GM18907 (cell line): ENCODE results near the gene SUSD6.
"Not testable (repeated sequence)": the region's sequence is repeated elsewhere in the genome, so short reads cannot be mapped to it uniquely, and the experiment has no call there.

Source experiments
- ATAC-seq: cut with Tn5 transposase; IDR thresholded peaks from one replicate; pipeline ENCODE4 v1.9.1; 2021; ENCODE audit warnings: mild to moderate bottlenecking, moderate library complexity; ENCODE audit not compliant: unreplicated experiment

The SUSD6 gene

DNA sequence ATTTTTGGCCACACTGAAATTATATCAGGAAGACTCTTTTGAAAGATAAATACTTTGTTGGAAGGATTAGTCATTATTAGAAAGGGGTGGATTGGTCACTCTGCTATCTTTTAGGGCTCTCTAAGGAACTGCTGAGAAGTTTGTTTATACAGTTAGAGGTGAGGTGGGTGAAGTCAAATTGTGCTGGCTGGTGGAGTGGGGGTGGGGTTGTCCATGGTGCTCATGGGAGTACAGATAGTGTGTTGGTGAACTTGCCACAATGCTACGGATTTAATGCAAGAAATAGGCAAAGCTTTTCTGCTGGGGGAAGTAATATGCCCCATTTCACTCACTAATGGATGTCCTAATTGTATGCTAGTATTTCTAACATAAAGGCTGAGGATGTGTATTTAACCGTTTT, 35.8 kb downstream of the SUSD6 start:
- no peak for ATAC-seq

DNA sequence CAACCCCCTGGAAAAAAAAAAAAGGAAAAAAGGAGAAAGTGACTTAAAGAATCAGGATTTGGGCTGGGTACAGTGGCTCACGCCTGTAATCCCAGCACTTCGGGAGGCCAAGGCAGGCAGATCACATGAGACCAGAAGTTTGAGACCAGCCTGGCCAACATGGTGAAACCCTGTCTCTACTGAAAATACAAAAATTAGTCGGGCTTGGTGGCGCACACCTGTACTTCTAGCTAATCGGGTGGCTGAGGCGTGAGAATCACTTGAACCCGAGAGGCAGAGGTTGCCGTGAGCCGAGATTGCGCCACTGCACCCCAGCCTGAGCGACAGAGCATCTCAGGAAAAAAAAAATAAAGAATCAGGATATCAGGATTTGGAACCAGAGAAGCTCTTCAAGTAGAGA, 36.2 kb downstream of the SUSD6 start:
- ATAC-seq: not testable (repeated sequence)

DNA sequence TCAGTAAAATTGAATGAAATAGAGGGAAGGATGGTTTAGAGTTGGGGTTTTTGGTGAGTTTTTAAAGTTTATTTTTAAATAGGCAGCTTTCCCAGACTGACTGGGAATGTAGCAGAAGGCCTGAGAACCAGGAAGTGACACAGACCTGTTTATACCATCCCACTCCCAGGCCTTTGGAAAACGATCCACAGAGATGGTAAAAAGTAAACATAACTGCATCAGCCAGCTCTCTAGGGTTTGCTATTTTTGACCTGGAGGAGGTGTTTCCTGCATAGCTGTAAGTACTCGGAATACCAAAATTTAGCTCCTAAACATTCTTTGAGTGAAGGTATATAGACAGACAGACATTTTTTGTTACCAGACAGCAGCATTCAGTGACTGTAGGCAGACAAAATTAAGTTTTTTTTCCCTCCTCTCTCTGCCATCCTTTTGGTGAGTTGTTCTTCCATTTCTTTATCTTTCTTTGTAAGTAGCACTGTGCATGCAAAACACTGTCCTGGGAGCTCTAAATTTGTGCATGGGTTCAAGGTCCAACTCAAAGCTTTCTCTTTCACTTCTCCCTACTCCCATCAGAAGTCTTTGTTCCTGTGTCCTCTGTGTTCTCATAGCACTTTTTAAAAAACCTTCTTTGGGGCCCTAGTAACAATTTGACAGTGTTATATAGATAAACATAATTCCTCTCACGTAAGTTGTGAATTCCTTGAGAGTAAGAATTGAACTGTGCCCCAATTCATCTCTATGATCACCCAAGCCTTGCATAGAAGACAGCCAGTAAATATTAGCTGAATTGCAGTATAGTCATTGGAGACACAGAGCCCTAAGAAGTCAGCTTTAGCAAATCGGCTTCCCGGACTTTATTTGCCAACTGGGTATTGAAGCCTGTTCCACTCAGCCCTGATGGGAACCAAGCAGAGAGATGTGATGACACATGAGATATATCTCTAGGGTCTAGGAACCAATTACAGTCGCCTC, 37.4 kb downstream of the SUSD6 start:
- ATAC-seq: peak; percentile 62

DNA sequence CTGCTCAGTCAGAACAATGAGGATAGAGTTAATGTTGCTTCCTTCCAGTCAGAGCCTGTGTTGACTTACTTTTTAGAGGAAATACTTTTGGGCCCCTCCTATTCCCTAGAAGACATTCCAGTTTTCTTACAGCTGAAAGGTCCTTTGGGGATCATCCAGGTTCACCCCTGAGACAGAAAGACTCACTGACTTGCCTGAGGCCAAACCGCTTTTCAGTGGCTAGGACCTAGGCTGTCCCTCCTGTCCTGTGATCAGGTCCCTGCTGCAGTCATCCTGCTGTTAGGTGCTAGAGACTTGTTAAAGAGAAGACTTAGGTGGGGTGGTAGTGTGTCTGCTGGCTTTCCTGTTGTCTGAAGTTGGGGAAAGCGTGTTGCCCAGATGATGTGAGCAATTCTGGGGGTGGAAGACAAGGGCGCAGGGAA, 39.6 kb downstream of the SUSD6 start:
- no peak for ATAC-seq

DNA sequence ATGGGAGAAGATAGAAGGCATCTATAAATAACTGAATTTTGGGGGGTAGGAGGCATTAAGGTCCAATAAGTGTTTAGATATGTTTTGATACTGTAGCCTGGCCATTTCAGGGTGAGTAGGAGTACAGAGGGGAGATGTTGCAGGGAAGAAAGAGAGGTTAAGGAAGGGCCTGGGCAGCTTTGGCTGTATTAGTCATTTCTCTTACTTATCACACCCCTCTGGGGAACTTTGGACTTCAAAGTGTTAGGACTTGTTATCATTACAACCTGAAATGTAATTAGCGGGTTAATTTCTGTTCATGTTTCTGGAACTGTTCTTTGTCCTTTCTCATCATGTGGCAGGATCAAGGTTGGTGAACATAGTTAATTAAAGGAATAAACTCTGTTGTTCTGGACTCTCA, 40.3 kb downstream of the SUSD6 start:
- no peak for ATAC-seq

DNA sequence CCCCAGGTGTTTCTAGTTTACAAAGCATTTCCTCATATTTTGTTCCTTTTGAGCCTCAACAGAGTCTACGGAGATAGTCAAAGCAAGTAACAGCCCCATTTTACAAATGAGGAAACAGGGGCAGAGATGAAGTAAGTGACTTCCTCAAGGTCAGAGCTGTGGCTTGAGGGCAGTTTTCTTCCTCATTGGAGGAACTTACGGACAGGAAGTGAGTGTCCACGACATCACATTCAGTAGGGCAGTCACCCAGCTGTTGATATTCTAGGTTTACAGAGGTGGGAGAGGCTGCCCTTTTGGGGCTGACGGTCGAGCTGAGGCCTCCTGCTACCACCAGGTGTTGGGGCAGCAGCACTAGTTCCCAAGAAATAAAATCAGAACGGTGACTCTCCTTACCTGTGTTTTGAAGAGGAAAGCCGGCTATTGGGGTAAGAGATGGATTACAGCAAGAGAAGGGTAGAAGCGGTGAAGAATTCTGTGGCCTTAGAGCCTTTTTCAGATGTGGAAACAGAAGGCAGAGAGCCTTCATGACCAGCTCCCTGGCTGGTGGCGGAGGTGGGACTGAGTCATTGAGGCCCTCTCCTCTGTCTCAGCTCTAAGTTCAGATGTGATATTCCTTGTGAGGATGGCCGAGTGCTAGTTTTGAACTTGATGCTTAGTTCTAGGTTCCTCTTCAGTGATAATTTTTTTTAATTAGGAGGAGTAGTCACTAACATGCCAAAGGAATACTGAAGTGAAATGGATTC, 41.7 kb downstream of the SUSD6 start:
- ATAC-seq: no peak

DNA sequence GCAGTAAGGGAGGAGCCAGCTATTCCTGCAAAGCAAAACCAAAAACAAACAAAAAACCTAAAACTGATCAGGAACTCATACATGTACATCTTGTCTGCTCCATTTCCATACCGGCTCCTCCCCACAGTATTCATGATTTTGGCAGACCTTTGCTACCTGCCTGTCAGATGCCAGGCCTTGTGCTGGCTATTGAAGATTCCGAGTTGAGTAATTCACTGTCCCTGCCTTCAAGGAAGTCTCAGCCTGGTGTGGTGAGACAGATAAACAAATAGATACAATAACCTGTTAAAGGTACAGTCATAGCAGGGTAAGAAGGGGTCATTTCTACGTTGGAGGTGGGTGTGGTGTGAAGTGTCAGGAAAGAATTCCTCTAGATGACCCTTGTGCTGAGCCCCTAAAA, 42.7 kb downstream of the SUSD6 start:
- ATAC-seq: no peak

DNA sequence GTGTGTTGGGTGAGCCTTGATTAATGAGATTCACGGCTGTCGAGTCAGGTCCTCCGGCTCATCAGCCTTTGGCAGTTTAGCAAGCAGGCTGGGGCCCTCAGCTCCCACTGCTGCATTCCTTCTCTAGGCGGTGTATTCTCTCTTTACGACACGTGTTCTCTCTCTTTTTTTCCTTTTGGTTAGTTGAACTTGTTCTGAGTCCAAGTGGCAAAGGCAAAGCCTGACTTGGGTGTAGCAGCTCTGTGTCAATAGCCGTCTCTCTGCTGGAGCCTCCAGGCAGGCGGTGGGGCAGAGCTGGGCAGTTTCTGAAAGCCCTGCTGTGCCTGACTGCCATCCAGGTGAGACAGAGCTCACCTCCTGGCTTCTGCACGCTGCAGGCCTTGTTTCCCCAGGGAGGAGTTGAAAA, 46.6 kb downstream of the SUSD6 start:
- no peak for ATAC-seq

DNA sequence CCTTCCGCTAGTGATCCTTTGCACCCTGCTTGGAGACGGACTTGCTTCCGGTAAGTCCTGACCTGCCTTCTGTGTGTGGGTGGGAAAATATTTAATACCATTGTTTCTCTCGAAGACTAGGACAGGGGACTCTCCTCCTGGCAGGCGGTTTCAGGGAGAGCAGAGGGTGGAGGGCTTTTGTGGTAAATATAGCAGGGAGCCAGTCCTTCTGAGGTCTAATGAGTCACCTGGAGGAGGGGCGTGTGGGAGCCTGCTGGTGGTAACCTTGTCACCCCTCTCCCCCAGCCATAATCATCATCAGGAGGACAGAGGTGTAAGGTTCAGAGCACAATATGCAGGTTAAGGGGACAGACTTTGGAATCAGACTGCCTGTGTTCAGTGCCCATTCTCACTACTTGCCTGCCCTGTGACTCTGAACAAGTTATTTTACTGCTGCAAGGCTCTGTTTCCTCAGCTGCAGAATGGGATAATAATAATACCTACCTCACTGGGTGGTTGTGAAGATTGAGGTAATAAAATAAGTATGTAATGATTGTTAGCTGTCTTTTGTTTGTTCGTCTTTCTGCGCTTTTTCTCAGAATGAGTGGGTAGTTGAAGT, 47.4 kb downstream of the SUSD6 start:
- no peak for ATAC-seq

DNA sequence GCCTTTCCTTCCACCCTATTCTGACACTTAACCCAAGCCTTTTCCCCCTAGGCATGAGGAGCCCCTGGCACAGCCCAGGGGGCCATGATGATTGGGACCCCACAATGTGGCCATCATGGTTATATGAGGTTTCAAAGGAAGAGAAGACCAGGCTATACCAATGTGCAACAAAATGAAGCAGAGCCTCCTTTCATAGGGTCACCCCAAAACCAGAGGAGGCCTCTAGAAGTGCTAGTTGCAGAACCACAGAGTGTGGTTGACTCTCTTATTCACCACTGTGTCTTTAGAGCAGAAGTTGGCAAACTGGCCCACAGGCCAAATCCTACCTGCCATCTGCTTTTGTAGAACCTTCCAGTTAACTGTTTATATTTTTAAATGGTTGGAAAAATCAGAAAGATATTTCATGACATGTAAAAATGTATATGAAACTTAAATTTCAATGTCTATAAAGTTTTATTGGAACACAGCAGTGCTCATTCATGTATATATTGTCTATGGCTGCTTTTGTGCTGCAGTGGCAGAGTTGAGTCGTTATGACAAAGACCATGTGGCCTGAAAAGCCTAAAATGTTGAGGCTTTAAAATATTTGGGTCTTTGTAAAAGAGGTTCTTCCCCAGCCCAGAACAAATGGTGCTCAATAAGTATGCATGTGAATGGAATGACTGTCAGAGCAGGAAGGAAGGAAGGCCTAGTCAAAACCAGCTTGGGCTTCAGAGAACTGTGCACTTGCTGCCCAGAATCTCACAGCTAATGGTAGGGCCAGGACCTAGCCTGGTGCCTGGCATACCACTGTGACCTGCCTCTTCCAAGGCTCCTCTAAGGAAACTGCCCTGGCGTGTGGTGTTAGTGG, 49.2 kb downstream of the SUSD6 start:
- ATAC-seq: no peak

DNA sequence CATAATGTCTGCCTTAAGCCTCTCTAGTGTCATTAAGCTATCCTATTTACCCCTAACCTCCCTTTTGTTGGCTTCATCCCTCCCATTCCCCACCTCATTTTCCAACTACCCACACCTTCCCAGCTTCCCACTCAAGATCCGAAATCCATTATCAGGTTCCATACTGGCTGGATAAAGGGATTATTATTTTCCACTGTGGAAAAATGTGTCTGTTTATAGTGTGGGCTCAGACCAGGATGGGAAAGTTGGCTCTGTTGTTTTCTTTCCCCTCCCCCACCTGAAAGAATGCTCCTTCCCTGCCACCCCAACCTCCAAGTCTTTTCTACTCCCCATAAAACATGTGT, 49.8 kb downstream of the SUSD6 start:
- no peak for ATAC-seq

DNA sequence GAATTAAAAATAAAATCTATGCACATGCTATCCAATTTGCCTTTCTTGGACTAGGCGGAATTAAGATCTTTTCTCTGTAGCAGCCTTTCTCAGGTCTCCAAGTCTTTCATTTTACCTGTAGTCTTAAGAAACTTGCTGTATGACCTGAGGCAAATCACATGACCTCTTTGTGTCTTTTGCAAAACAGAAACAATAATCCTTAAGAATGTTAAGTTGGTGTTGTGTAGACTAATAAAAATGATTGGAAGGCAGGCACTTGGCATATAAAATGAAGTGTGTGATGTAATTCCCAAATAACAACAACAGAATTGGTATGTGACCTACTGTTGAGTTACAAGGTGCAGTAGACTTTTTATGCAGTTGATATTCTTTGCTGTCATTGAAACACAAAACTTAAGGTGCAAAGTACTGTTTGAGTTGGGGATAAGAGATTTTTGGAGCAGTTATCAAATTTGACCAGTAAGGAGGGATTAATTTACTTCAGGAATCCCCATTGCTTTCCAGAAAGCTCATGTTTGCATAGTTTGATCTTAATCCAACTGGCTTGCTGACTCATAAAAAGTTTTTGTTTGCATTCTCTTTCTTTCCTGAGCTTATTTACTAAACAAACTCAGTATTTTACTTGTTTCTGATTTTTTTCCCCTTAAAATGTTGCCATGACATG, 51.4 kb downstream of the SUSD6 start:
- no peak for ATAC-seq

DNA sequence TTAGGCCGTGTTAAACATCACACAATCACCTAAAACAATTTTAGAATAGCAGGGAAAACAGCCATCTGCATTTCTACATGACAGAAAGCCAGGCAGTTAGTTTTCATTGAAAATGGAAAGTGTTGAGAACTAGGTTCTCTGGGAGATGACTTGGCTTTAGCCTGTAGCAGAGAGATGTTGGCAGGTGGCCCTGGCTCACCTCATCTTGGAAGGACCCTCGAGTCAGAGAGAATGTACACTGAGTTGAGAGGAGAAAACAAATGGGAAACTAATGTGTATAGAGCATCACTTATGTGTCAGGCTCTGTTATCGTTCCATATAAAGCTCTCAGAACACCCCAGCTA, 51.9 kb downstream of the SUSD6 start:
- ATAC-seq: no peak

DNA sequence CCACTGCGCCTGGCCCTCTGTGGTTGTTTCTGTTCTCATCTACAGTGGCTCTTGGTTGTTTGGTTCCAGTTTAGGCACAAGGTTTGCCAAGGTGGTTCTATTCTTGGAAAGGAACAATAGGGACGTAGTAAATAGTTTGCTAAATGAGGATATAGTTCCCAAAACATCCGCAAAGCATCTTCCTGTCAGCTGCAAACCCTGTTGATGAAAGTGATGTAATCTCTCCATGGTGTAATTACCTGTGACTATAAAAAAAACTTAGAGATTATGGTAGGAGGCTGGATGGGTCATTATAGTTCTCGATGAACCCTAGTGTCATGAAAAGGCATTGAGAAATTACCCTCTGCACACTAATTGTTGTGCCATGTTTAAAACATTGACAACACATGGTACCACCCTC, 52.9 kb downstream of the SUSD6 start:
- no peak for ATAC-seq

DNA sequence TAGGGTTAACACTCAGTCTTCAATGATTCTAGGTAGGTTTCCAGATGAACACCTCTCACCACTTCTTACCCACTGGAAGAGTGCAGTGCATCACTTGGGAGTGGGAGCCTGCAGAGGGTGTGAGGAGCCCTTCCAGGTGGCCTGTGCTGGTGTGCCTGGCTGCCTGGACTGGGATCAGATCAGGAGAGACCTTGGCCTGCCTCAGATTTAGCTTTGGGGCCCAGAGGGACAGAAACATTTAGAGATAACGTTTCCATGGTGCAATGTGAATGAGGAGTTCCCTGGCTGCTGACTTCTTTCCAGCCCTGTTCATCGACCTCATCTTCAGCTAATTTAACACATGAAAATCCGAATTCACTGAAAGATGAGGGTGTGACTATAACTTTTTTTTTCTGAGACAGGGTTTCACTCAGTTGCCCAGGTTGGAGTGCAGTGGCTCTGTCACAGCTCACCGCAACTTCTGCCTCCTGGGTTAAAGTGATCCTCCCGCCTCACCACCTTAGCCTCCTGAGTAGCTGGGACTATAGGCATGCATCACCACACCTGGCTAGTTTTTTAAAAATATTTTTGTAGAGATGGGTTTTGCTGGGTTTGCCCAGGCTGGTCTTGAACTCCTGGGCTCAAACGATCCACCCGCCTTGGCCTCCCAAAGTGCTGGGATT, 53.6 kb downstream of the SUSD6 start:
- ATAC-seq: no peak

DNA sequence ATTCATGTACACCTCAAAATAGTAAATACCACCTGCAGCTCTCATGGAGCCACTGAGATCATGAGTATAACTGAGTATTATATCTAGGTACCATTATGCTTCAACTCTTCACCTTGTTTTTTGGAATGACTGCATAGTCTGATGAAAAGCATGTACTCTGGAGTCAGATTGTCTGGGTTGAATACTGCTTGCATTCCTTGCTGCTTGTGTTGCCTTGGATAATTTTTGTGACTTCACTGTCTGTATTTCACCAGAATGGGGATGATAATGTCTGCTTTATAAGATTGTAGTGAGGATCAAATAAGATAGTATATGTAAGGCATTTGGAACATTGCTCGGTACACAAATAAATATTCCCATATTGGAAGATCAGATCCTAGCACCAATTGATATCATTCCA, 54.2 kb downstream of the SUSD6 start:
- ATAC-seq: no peak

DNA sequence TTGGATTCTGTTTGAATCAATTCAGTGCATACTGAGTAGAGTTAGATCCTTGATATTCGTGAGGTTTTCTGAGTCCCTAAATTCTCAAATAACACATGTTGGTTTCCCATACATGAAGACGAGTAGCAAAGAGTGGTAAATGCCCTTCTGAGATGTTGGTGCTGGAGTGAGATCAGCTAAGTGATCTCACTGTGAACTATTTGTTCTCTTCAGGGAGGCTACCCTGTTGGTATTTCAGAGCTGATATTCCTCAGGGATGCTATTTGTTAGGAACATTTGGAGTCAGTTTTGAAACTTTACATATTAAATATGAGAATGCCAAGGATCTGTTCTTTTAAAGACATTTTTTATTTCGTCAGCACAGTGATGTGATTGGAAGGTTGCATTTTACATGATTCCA, 54.7 kb downstream of the SUSD6 start:
- ATAC-seq: no peak

DNA sequence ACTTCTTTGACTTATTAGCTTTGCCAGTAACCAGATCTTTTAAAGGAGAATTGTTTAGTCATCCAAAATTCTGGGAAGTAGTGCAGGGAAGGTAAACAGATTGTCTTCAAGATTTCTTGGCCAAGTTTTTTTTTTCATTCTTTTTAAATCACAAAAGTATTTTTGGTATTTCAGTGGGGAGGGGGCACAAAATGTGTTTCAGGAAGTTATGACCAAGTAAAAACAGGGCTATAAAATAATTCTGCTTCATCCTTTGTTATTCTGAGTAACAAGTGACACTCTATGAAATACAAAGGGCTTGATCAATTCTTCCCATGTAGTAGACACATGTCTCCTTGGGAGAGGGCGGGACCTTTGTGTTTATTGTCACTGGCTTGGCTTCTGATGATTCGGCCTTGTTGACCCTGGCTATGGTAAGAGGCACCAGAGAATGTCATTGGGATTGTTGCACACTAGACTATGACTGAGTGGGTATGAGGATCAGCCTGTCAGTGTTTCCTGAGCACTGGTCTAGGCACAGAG, 55.4 kb downstream of the SUSD6 start:
- no peak for ATAC-seq

DNA sequence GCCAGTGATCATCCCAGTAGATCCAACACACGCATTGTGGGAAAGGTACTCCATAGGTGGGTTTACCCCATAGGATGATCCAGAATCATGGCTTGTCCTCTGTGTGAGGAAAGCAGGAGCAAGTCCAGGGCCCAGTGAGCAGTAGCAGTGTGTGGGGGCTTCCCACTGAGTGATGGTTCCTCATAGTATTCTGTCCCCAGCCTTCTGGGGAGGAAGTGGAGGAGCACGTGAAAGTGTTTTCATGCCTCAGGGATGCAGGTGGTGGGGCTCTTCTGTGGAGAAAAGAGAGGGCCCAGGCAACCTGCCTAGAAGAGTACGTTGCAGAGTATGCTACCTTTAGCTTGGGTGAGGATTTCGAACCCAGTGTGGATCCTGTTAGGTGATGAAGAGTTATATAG, 56.5 kb downstream of the SUSD6 start:
- peak; percentile 23 for ATAC-seq

DNA sequence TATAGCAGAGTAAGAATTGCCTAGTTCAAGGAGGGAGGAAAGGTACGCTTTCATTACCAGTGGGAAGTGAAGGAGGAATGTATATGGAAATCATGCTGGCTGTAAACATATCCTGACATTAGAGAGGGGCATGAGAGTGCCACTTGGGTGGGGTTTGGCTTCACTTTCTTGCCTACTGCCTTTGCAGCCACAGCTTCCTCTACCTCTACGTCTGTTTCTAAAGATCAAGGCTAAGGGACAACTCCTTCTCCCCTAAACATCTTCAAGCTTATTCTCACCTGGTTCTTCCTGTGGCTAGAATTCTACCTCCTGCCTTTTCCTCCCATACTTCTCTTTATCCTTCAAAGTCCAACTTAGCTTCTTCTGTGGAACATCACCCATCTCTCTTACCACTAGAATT, 58.0 kb downstream of the SUSD6 start:
- ATAC-seq: no peak
